HepG2 (cell line): ENCODE results near the gene UQCRC2. TPM values are rescaled to one million over a fixed set of nuclear protein-coding genes. Genes with fewer than 3 reads are reported as not detected.

ENCODE experiments used
- ARNT ChIP-seq: fragments of 450-650 bp; IDR thresholded peaks from 2 replicates; pipeline ENCODE4 v1.6.1; 2017
- ASH2L ChIP-seq: fragments of 300-600, 200-600 bp; sonication (generic); IDR thresholded peaks from 2 replicates; pipeline ENCODE4 v1.7.0; 2017; ENCODE audit warnings: low read depth, mild to moderate bottlenecking, moderate library complexity, mixed read lengths, low read length; ENCODE audit not compliant: insufficient read length
- ATM ChIP-seq: fragments of 450-650 bp; IDR thresholded peaks from 2 replicates; pipeline ENCODE4 v1.7.1; 2017; ENCODE audit warnings: mild to moderate bottlenecking, borderline replicate concordance
- CERS6 ChIP-seq: sonication (generic); formaldehyde crosslinking; IDR thresholded peaks from 2 replicates; pipeline ENCODE4 v1.5.0; 2020; ENCODE audit warnings: missing genetic modification reagents
- DR1 ChIP-seq: sonication (generic); formaldehyde crosslinking; IDR thresholded peaks from 2 replicates; pipeline ENCODE4 v1.8.0; 2021; ENCODE audit warnings: mild to moderate bottlenecking, missing genetic modification reagents, inconsistent platforms
- ELK4 ChIP-seq: sonication (generic); formaldehyde crosslinking; IDR thresholded peaks from 2 replicates; pipeline ENCODE4 v1.9.0; 2021; ENCODE audit warnings: missing genetic modification reagents, borderline replicate concordance
- GABPB1 ChIP-seq: IDR thresholded peaks from 2 replicates; pipeline ENCODE4 v1.6.1; 2016; ENCODE audit warnings: mild to moderate bottlenecking, missing genetic modification reagents, moderate library complexity, missing compliant biosample characterization
- HES4 ChIP-seq: sonication (generic); formaldehyde crosslinking; IDR thresholded peaks from 2 replicates; pipeline ENCODE4 v1.9.0; 2021; ENCODE audit warnings: mild to moderate bottlenecking, missing genetic modification reagents, borderline replicate concordance
- HINFP ChIP-seq: sonication (generic); formaldehyde crosslinking; IDR thresholded peaks from 2 replicates; pipeline ENCODE4 v1.4.0; 2020; ENCODE audit warnings: low read depth, mild to moderate bottlenecking, missing genetic modification reagents
- IRF9 ChIP-seq: sonication (generic); formaldehyde crosslinking; IDR thresholded peaks from 2 replicates; pipeline ENCODE4 v1.8.0; 2022; ENCODE audit warnings: missing genetic modification reagents, mild to moderate bottlenecking, borderline replicate concordance
- KDM5B ChIP-seq: sonication (generic); formaldehyde crosslinking; IDR thresholded peaks from 2 replicates; pipeline ENCODE4 v1.4.0; 2020; ENCODE audit warnings: missing genetic modification reagents, mild to moderate bottlenecking, borderline replicate concordance
- KLF11 ChIP-seq: IDR thresholded peaks from 2 replicates; pipeline ENCODE4 v1.6.1; 2016; ENCODE audit warnings: missing compliant biosample characterization
- PHF21A ChIP-seq: sonication (generic); formaldehyde crosslinking; IDR thresholded peaks from 2 replicates; pipeline ENCODE4 v1.5.0; 2020; ENCODE audit warnings: mild to moderate bottlenecking, missing genetic modification reagents
- PLSCR1 ChIP-seq: sonication (generic); formaldehyde crosslinking; IDR thresholded peaks from 2 replicates; pipeline ENCODE4 v1.5.0; 2020; ENCODE audit warnings: missing genetic modification reagents, mild to moderate bottlenecking, borderline replicate concordance
- POLR2AphosphoS5 ChIP-seq: IDR thresholded peaks from 2 replicates; pipeline ENCODE4 v1.6.1; 2012; ENCODE audit warnings: low read depth, low read length
- PREB ChIP-seq: sonication (generic); formaldehyde crosslinking; IDR thresholded peaks from 2 replicates; pipeline ENCODE4 v1.4.0; 2020; ENCODE audit warnings: missing genetic modification reagents
- SETDB1 ChIP-seq: sonication (generic); formaldehyde crosslinking; IDR thresholded peaks from 2 replicates; pipeline ENCODE4 v1.5.1; 2020; ENCODE audit warnings: missing genetic modification reagents, mild to moderate bottlenecking, borderline replicate concordance
- ZSCAN12 ChIP-seq: sonication (generic); formaldehyde crosslinking; IDR thresholded peaks from 2 replicates; pipeline ENCODE4 v1.9.0; 2021; ENCODE audit warnings: mild to moderate bottlenecking, missing genetic modification reagents
- polyA plus RNA-seq, 8 experiments: library from polyadenylated mRNA; depleted of rRNA in 3 of 8; stranded (reverse) in 7 of 8; unstranded in 1 of 8; fragments of >200 nt; fragmentation: Illumina TruSeq in 4 of 8; extraction: Trizol in 4 of 8; gene quantifications; 2 replicates each; pipeline versions ENCODE4 v1.2.1 to v1.2.3, GENCODE V29; 2011 to 2016; ENCODE audit warnings: low read depth in 4 of 8, missing spikeins in 1 of 8, mixed read lengths in 1 of 8; ENCODE audit not compliant: insufficient read depth in 1 of 8
- total RNA-seq, 5 experiments: library from RNA; depleted of rRNA; stranded (reverse); fragments of >200 nt; fragmentation: Illumina TruSeq; extraction: Trizol; gene quantifications; 2 replicates each; pipeline ENCODE4 v1.2.3, GENCODE V29; 2016; ENCODE audit warnings: low read depth in 1 of 5

Gene UQCRC2
- total and polyA plus RNA-seq, 2 of the 13 experiments (the other 11 are each of a cell fraction or from before 2014, with no cell fraction given): 442 to 536 TPM

- no peak for TF ChIP-seq SETDB1 (CRISPR knock-in tag)
- no peak for TF ChIP-seq KLF11
- peak; percentile 42; the same call in 1 of the 2 replicates for TF ChIP-seq IRF9
- TF ChIP-seq DR1 (CRISPR knock-in tag): no peak
- TF ChIP-seq ELK4 (CRISPR knock-in tag): no peak
- no peak for TF ChIP-seq HES4
- TF ChIP-seq ARNT: no peak
- peak; percentile 86 for TF ChIP-seq KDM5B
- TF ChIP-seq ZSCAN12 (CRISPR knock-in tag): peak; percentile 93
- peak; percentile 98 for TF ChIP-seq ASH2L
- 0 out of 2 replicates have a peak, but pooled peaks have one; percentile 36 for TF ChIP-seq CERS6 (CRISPR knock-in tag)
- no peak; the same call in 1 of the 2 replicates for TF ChIP-seq POLR2AphosphoS5
- TF ChIP-seq PLSCR1 (CRISPR knock-in tag): no peak
- no peak; the same call in 1 of the 2 replicates for TF ChIP-seq PREB (CRISPR knock-in tag)
- no peak for TF ChIP-seq ATM
- no peak for TF ChIP-seq HINFP (CRISPR knock-in tag)
- peak; percentile 88 for TF ChIP-seq PHF21A (CRISPR knock-in tag)
- TF ChIP-seq GABPB1 (CRISPR knock-in tag): peak; percentile 89
Observed at GRCh38 chr16:22007509-22008214, 54.5 kb downstream of the UQCRC2 start, which contains the start of gene MOSMO (continued).
